MV-4-11 (cell line): ENCODE data around the gene GRIK4.
A peak's percentile ranks its signal among the peaks of the same experiment; 100 is the strongest.
"Not testable (repeated sequence)": the region's sequence is repeated elsewhere in the genome, so short reads cannot be mapped to it uniquely, and the experiment has no call there.

ENCODE experiments used
- DNase-seq: peaks from one replicate; lab custom pipeline; 2025; lab: John Stamatoyannopoulos, UW

Gene GRIK4

DNA sequence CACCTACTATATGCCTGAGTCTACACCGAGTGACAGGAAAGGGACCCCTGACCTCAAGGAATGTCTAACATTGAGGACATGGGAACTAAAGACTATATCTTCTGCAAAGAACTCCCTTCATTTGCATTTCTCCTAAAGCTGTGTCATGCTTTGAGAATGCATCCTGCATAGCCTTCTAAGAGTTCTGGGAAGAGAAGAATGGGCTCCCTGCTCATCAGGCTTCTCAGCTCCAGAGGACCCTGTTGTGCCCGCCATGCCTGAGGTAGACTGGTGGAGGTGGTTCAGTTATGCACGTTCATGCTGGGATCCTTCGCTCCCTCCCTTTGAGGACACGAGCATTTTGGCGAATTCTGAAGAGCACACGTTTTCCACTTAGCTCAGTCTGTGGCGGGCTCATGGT is 63.3 kb downstream of the GRIK4 start:
- DNase-seq = no peak

DNA sequence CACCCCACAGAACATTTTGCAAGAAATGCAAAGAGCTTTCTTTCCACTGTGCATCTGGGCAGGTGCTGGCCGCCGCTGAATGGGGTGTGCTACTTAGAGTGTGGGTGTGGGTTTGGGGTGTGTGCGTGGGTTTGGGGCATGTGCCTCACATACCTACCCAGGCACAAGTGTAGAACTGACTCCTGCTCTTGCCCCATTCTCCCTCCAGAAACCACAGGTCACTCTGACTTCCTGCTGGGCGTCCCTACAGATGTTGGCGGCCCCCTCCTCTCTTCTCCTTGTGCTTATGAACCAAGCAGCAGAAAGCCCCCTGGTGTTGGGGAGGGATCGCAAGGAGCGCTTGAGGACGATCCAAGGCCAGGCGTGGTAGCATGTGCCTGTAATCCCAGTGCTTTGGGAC is 63.9 kb downstream of the GRIK4 start:
- DNase-seq = no peak

DNA sequence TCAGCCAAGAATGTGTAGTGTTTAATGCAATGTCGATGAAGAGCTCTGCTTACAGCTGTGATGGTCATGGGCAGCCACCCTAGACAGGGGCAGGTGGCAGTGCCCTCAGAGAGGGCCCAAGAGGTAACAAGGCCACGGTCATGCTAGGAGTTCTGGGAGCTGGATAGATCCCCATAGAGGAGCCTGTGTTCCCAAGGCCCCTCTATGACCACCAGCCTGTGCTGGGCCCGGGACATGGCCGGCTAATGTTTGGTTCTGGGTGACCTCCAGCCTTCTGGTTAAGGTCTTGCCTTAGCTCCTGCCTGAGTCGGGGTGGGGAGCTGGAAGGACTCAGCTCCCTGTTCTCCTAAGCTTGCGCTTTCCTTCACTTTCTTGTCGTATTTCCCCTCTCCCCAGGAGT is 65.1 kb downstream of the GRIK4 start:
- no peak for DNase-seq

- DNase-seq = no peak
Observed at GRCh38 chr11:120577041-120577440, 65.5 kb downstream of the GRIK4 start.

GRCh38 chr11:120577624-120578363 is 66.2 kb downstream of the GRIK4 start:
- DNase-seq = no peak

DNA sequence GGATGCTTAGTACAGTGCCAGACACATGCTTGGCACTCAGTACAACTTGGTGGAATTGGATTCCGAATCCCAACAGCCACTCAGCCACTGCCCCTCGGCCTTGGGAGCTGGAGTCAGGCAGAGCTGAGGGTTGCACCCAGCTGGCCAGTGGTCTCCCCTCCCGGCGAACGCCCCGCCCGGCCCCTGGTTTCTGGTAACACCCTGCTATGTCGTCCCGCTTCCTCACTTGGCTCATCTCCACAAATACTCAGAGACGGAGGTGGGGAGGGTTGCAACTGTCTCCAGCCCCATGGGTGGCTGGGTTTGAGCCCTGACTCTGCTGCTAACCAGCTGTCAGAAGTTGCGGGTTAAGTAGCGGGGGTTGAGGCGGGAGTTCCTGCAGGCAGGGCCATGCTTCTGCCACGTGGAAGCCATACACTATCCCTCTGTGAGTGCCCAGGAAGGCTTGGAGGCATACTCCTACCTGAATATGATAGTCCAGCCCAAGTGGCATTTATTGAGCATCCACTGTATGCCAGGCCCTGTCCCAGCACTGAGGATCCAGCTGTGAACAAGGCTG is 67.1 kb downstream of the GRIK4 start:
- DNase-seq = no peak

GRCh38 chr11:120579611-120580031 is 68.1 kb downstream of the GRIK4 start:
- no peak for DNase-seq

DNA sequence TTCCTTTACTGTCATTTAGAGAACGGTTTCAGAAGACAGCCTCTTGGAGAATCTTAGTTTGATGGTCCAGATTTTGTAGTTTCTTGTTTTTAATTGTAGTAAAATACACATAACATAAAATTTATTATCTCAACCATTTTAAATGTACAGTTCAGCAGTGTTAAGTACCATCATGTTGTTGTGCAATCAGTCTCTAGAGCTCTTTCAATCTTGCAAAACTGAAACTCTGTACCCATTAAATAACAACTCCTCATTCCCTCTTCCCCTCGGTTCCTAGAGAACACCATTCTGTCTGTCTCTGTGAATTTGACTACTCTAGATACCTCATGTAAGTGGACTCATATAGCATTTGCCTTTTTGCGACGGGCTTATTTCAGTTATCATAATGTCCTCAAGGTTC is 69.8 kb downstream of the GRIK4 start:
- peak; percentile 61 for DNase-seq

DNA sequence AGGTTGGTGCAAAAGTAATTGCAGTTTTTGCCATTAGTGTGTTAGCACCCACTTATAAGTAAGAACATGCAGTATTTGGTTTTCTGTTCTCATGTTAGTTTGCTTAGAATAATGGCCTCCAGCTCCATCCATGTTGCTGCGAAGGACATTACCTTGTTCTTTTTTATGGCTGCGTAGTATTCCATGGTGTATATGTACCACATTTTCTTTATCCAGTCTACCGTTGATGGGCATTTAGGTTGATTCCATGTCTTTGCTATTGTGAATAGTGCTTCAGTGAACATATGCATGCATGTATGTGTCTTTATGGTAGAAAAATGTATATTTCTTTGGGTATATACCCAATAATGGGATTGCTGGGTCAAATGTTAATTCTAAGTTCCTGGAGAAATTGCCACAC is 71.0 kb downstream of the GRIK4 start:
- not testable (repeated sequence) for DNase-seq

DNA sequence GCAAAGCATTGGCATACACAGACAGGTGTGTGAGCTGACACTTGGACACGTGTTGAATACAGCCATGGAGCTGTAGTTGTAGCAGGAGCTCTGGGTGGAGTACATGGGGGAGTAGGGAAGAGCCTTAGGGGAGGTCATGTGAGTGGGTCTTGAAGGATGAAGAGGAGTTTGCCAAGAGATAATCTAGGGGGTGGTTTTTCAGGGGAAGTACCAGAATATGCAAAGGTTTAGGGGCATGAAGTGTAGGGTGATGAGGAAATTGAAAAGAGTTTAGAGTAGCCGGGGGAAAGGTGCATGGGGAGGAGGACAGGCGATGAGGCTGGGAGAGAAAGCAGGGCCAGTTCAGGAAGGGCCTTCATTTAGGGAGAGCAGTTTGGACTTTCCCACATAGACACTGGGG is 74.5 kb downstream of the GRIK4 start:
- no peak for DNase-seq

DNA sequence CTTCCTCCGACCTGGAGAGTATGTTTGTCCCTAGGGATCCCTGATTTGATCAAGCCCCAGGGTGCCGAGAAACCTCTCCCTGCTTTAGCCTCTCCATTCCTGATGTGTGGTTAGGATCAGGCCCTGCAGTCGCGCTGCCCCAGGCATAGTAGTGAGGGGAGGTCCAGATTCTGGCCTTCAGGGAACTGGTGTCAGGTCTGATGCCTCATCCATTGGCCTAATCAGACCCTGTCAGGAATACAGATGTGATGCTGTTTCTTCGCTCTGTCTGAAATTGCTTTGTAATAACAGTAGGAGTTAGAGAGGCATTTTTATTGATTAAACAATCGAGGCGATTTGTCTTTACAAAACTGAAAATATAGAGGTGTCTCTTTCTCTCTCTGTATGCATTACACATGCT is 75.2 kb downstream of the GRIK4 start:
- no peak for DNase-seq

DNA sequence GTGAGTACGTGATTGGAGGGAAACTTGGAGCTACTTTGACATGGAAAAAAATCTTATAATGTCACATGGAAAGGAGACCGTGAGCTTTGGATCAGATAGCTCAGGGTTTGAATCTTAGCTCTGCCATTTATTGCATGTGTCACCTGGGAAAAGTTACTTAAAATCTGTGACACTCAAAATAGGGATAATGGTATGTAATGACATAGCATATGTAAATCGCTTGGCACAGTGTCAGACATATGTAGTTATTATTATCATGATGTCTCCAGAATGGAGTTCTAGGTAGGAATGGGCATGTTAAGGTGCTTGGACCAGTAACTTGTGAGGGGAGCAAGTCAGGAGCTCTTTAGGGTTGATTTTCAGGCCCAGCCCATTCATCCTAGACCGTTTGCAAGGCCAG is 75.8 kb downstream of the GRIK4 start:
- DNase-seq = no peak

DNA sequence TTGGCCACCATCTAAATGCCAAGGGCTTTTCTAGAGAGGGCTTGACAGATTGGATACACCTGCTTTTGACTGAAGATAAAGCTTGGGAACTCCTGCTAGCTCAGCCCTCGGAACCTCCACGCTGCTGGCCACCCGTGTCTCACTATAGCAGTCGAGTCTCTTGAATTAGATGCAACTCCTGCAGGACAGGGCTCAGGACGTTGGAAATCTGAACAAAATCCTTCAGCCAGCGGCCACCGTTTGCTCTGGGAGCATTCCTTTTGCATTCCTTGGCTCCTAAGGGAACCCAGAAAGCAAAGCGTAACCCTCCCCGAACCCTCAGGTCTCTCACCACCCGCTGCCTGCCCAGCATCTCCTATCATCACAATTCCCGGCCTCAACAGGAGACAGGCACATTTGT is 77.8 kb downstream of the GRIK4 start:
- no peak for DNase-seq

GRCh38 chr11:120590472-120590871 is 78.9 kb downstream of the GRIK4 start:
- DNase-seq = no peak

GRCh38 chr11:120594746-120595145 is 83.2 kb downstream of the GRIK4 start:
- no peak for DNase-seq

DNA sequence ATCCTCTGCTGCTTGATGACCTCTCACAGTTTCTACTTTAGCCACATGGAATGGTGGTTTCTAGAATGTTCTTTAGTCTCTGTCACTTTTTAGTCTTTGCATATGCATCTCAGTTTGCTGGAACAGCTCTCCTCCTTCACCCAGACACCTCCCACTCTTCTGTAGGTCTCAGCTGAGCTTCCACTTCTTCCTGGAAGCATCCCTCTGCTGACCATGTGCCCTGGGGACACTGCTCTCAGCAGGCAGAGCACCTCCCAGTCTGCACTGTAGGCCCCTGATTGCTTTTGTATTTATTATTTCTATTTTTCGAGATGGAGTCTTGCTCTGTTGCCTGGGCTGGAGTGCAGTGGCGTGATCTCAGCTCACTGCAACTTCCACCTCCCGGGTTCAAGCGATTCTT is 84.0 kb downstream of the GRIK4 start:
- DNase-seq = no peak

- no peak for DNase-seq
Observed at GRCh38 chr11:120597250-120598215, 86.0 kb downstream of the GRIK4 start.

DNA sequence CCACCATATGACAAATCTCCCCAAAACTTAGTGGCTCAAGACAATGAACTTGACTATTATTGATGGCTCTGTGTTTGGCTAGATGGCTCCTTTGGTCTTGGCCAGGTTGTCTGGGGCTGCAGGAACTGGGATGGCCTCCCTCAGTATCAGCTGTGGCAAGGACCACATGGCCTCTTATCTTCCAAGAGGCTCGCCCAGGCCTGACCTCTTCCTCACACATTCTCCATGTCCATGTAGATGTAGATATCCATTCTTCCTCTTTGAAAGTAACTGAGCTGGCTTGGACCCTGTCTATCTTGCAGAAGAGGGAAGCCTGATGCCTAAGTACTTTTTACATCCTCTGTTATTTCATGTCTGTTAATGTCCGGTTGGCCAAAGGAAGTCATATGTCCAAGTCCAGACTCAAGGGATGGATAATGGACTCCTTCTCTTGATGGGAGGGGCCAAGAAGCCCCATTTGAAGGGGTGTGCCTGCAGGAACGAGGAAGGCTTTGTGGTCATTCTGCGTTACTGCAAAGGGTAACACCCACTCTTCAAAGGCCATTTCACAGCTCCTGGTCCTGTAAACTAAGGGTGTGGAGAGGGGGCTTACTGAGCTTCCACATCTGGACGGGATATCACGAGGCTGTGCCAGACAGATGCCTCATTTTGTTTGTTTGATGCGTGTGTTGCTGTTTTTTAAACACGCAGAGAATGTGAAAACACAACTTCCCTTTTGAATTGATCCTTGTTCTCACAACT is 87.1 kb downstream of the GRIK4 start:
- DNase-seq = no peak

- DNase-seq = no peak
Observed at GRCh38 chr11:120599816-120600420, 88.4 kb downstream of the GRIK4 start.

DNA sequence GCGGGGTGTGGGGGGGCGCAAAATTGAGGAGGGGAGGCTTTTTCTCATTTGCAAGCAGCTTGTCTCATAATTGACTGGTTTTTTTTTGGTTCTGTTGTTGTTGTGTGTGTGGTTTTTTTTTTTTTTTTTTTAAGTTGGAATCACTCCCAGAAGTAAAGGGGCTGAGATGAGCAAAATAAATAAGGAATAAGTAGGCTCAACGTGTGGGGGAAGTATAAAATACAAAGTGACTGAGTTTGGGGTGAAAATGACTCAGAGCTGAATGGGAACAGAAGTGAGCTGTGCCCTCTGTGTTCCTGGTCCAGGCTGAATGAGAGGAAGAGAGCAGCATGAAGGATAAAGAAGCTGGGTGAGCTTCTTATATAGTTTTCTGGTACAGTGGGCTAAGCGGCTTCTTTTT is 90.0 kb downstream of the GRIK4 start:
- DNase-seq = no peak

DNA sequence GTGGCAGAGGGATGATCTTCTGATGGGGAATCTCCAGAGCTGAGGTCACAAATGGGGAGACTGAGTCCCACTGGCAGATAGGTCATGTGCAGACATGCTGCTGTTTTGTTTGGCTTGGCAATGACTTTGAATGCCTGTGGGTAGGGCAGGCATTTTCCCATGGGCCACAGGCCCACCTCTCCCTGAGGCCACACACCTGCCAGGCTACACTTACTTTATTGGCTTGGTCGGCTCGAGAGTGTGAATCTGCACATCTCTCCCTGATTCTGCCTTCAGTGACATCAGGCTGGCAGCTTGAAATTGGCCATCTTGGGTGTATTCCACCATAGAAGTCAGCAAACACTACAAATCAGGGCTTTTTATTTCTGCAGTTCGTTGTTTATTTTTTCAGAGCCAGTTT is 91.5 kb downstream of the GRIK4 start:
- DNase-seq = no peak

GRCh38 chr11:120605469-120605868 is 93.9 kb downstream of the GRIK4 start:
- DNase-seq = no peak
